ENCODE measurements around the gene CAMTA1.

GRCh38 chr1:7570311-7570710 is 785.1 kb downstream of the CAMTA1 start:
- no peak for TF ChIP-seq CTCF (IDR thresholded peaks at IDR 0.05)
- no peak for TF ChIP-seq REST (IDR thresholded peaks at IDR 0.05; ENCODE audit: insufficient read depth in 1 of 2, low read depth in 2 of 2, low read length in 1 of 2)
